ENCODE measurements around the gene ITGA7. TPM values are rescaled to one million over a fixed set of nuclear protein-coding genes. Genes with fewer than 3 reads are reported as not detected.

Gene ITGA7
- total RNA-seq, 2 experiments from 2014 or later: 4.3 to 4.8 TPM

DNA sequence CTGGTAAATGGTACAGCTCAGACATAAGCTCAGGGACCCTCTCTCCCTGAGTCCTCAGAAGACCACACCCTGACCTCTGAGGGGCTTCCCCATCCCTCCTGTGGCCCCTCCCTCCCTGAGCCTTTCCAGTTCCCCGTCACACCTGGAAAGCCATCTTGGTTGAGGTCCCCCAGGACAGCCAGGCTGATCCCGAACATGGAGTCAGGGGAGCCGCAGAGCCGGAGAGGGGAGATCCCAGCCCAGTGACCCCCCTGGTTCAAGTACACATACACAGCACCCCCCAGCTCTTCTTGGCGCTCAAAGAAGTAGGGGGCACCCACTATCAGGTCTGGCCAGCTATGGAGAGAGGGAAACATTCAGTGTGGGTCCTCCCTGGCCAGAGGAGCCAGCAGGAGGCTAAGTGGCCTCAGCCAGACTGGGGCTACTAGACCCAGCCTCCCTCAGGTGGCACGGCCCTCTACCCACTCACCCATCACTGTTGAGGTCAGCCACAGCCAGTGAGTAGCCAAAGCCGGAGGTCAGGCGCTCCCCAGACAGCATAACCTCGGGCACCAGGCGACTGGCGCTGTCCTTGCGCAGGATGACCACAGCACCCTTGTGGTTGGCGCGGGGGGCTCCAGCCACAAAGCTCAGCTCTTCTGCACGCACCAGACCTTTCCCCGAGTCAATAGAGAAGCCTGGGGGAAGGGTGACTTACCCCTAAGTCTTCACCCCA is 9.3 kb downstream of the ITGA7 start:
- TF ChIP-seq, protein P1, sequence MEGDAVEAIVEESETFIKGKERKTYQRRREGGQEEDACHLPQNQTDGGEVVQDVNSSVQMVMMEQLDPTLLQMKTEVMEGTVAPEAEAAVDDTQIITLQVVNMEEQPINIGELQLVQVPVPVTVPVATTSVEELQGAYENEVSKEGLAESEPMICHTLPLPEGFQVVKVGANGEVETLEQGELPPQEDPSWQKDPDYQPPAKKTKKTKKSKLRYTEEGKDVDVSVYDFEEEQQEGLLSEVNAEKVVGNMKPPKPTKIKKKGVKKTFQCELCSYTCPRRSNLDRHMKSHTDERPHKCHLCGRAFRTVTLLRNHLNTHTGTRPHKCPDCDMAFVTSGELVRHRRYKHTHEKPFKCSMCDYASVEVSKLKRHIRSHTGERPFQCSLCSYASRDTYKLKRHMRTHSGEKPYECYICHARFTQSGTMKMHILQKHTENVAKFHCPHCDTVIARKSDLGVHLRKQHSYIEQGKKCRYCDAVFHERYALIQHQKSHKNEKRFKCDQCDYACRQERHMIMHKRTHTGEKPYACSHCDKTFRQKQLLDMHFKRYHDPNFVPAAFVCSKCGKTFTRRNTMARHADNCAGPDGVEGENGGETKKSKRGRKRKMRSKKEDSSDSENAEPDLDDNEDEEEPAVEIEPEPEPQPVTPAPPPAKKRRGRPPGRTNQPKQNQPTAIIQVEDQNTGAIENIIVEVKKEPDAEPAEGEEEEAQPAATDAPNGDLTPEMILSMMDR (IDR thresholded peaks at IDR 0.05): no peak

DNA sequence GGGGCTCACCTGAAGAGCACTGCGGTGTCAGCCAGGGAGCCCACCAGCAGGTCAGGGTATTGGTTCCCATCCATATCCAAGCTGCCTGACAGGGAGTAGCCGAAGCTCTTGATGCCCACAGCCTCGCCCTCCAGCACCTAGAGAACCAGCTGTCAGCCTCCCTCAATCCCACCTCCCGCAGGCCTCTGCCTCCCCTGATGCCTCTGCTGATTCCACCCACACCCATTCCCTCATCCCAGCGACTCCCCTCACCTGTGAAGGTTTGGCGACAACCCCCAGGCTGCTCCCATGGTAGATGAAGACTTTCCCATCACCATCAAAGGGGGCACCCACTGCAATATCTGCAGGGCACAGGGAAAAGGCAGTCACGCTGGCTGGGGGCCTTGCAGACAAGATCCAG is 10.0 kb downstream of the ITGA7 start:
- Mint-ChIP-seq H3K4me3 (no peak overlapping the region), H3K36me3 (ENCODE audit: low read depth) (no peaks in the 10 kb centered on the region), H3K27ac (no peak overlapping the region), H3K4me1 (ENCODE audit: low read depth) (no peaks in the 10 kb centered on the region), H3K9me3 (no peaks in the 10 kb centered on the region), H3K27me3 (no peaks in the 10 kb centered on the region)
- intact Hi-C loops (cut with micrococcal nuclease): no loop called here
- POLR2A ChIA-PET: no interaction called here
- ATAC-seq (no peak), DNase-seq (no peak)
- TF ChIP-seq, protein P1 (IDR thresholded peaks at IDR 0.05): no peak
- CTCF ChIA-PET: interaction anchor here (4.0 kb wide), 1 partner anchor 41 kb away, joined by 16 read pairs; no protein-coding TSS in a partner anchor

More for the DNA sequence above, 9.3 kb downstream of the ITGA7 start:
- ChIA-PET CTCF (interaction anchor here (0.9 to 4.0 kb wide), 2 partner anchors 30 to 42 kb away, joined by 3 to 16 read pairs; no protein-coding TSS in a partner anchor), POLR2A (no interaction called here)
- Mint-ChIP-seq H3K27ac (no peak overlapping the region), H3K4me1 (ENCODE audit: low read depth) (no peaks in the 10 kb centered on the region), H3K4me3 (no peak overlapping the region), H3K27me3 (no peaks in the 10 kb centered on the region), H3K9me3 (no peaks in the 10 kb centered on the region), H3K36me3 (ENCODE audit: low read depth) (no peaks in the 10 kb centered on the region)
- ATAC-seq (no peak), DNase-seq (no peak)
- intact Hi-C loops (cut with micrococcal nuclease): no loop called here

GRCh38 chr12:55696796-55697462 is 10.8 kb downstream of the ITGA7 start:
- Mint-ChIP-seq H3K4me1 (ENCODE audit: low read depth) (no peaks in the 10 kb centered on the region), H3K27me3 (no peaks in the 10 kb centered on the region), H3K27ac (no peak overlapping the region), H3K36me3 (ENCODE audit: low read depth) (no peaks in the 10 kb centered on the region), H3K4me3 (no peak overlapping the region), H3K9me3 (no peaks in the 10 kb centered on the region)
- ATAC-seq: no peak
- intact Hi-C loops (cut with micrococcal nuclease): no loop called here
- POLR2A ChIA-PET: interaction anchor here (1.4 kb wide), 1 partner anchor 23 kb away, joined by 4 read pairs; no protein-coding TSS in a partner anchor
- DNase-seq: no peak
- CTCF ChIA-PET: interaction anchor here (1.8 to 4.0 kb wide), 2 partner anchors 8 to 41 kb away, joined by 8 to 16 read pairs; no protein-coding TSS in a partner anchor
- TF ChIP-seq, protein P1 (IDR thresholded peaks at IDR 0.05): no peak

GRCh38 chr12:55696141-55696540 is 11.6 kb downstream of the ITGA7 start:
- Mint-ChIP-seq H3K4me1 (ENCODE audit: low read depth) (no peaks in the 10 kb centered on the region), H3K4me3 (no peak overlapping the region), H3K27me3 (no peaks in the 10 kb centered on the region), H3K9me3 (no peaks in the 10 kb centered on the region), H3K36me3 (ENCODE audit: low read depth) (no peaks in the 10 kb centered on the region), H3K27ac (no peak overlapping the region)
- DNase-seq (no peak), ATAC-seq (no peak)
- intact Hi-C loops (cut with micrococcal nuclease): no loop called here
- POLR2A ChIA-PET: interaction anchor here (1.4 kb wide), 1 partner anchor 23 kb away, joined by 4 read pairs; no protein-coding TSS in a partner anchor
- TF ChIP-seq, protein P1 (IDR thresholded peaks at IDR 0.05): no peak
- CTCF ChIA-PET: interaction anchor here (1.8 to 4.0 kb wide), 3 partner anchors 9 to 40 kb away, joined by 5 to 16 read pairs (median 8); a partner anchor contains a TSS

- POLR2A ChIA-PET: no interaction called here
- ATAC-seq: no peak
- no peak for DNase-seq
- intact Hi-C loops (cut with micrococcal nuclease): no loop called here
- Mint-ChIP-seq H3K36me3 (ENCODE audit: low read depth) (no peaks in the 10 kb centered on the region), H3K4me1 (ENCODE audit: low read depth) (no peaks in the 10 kb centered on the region), H3K27me3 (no peaks in the 10 kb centered on the region), H3K27ac (no peak overlapping the region), H3K4me3 (no peak overlapping the region), H3K9me3 (no peaks in the 10 kb centered on the region)
- CTCF ChIA-PET: interaction anchor here (1.8 to 4.0 kb wide), 3 partner anchors 10 to 39 kb away, joined by 5 to 16 read pairs (median 8); a partner anchor contains a TSS
- TF ChIP-seq, protein P1 (IDR thresholded peaks at IDR 0.05): no peak
Observed at GRCh38 chr12:55695349-55695748, 12.4 kb downstream of the ITGA7 start.

Measured in activated CD8-positive, alpha-beta T cell treated with anti-CD3 and anti-CD28 coated beads for 36 hours (primary cell).